Hematopoietic multipotent progenitor cell treated with erythropoietin and hydrocortisone succinate and interleukin-3 and kit ligand, for 6 days (in vitro differentiated cells): ENCODE results near the gene CDC42BPA.
"Not testable (repeated sequence)": the region's sequence is repeated elsewhere in the genome, so short reads cannot be mapped to it uniquely, and the experiment has no call there.

Source experiments
- DNase-seq: peaks from one replicate; pipeline ENCODE4 v3.0.0-alpha.2; 2015

CDC42BPA gene

DNA sequence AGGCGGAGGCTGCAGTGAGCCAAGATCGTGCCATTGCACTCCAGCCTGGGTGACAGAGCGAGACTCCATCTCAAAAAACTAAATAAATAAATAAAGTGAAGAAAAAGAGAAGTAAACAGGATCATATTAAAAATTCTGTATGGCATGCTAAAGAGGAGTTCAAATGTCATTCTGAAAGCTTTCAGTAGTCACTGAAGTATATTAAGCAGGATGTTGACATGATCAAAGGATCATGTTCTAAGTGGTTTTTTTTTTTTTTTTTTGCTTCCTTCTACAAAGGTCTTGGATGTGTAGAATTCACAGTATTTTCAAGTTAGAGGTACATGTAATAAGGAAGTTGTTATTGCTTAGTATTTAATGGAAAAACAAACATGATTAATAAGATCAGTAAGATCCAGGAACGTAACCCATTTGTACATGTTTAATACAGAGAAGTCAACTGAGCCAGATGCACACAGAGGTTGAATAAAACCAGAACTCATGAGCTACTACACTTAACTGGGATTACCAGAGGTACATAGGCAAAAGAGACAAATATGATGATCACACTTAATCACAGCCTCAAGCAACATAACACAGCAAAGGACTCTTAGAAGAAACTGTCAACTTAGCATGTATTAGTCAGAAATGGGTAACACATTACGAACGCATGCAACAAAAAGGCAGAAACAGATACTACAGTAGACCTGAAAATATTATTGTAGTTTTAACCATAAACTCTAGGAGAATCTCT, 12.2 kb downstream of the CDC42BPA start:
- DNase-seq = no peak

DNA sequence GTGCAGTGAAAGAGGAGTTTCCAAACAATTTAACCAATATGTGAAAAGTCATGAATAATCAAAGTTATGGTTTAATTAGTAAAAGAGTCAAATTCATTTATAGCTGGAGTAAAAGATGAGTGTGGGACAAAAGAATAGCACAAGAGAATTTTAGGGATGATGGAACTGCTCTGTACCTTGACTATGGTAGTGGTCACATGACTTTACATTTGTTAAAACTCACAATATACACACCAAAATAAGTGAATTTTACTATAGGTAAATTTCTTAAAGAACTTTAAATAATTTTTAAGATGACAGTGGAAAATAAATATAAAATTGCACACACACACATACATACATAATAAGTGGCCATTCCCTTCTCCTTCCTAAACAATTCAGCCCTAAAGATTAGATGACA, 13.6 kb downstream of the CDC42BPA start:
- DNase-seq = no peak

DNA sequence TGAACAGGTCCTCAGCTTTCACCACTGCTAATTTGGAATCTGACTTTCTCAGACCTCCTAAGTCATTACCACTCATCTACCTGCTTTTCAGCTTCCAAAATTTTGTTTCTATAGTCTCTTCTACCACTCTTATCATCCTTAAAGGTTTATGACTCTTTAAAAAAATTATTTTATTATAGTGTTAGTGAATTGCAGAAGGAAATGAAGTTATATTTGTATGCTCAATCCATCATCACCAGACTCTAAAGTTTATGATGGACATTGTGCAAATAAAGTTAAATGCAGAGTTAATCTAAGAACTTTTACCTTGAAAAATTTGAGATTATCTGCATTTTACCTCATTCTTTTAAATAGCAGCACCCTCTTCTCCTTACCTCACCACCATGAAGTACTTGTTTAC, 14.6 kb downstream of the CDC42BPA start:
- no peak for DNase-seq

DNA sequence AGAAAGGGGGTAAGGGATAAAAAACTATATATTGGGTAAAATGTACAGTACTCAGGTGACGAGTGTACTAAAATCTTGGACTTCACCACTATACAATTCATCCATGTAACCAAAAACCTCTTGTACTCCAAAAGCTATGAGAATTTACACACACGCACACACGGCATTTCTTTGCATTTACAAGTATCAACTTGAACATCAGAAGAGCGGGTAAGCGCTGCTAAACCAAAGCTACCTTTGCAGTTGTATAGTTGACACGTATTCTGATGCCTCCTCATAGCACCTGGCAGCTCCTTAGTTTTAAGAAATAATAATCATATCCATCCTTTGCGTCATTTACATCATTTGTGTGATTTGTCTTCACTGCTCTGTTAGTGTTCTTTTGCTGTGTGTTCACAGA, 17.6 kb downstream of the CDC42BPA start:
- no peak for DNase-seq

DNA sequence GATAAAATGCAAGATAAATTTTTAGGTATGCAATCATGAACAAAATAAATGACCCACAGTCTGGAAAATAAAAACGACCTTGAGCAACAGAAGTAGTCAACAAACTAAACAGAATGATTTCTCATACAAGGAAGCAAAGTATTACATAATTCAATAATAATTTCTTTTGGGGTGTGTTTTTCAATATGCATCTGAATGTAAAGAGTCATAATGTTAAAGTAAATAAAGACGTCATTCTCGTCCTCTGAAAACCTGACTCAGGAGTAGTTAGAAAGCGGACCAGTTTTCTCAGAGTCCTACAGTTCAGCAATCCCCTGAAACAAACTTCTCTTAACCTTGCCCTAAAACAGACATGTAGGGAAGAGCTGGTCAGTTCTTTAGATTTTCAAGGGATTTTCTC, 18.6 kb downstream of the CDC42BPA start:
- no peak for DNase-seq

DNA sequence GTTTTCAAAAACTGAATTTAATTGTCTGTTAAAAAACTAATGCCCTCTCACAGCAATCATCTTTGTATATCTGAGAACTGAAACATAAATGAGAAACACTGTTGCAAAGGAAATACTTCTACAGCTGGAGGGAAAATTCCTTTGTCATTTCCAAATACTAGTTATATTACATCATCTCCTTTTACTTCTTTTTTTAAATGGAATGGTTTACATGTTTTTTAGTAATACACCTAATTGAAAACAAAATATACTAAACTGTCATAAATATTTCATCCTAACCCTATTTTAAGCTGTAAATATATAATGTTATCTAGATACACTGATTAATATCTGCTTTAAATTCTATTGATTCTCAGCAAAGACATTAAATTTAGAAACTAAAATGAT, 19.1 kb downstream of the CDC42BPA start:
- DNase-seq = no peak

DNA sequence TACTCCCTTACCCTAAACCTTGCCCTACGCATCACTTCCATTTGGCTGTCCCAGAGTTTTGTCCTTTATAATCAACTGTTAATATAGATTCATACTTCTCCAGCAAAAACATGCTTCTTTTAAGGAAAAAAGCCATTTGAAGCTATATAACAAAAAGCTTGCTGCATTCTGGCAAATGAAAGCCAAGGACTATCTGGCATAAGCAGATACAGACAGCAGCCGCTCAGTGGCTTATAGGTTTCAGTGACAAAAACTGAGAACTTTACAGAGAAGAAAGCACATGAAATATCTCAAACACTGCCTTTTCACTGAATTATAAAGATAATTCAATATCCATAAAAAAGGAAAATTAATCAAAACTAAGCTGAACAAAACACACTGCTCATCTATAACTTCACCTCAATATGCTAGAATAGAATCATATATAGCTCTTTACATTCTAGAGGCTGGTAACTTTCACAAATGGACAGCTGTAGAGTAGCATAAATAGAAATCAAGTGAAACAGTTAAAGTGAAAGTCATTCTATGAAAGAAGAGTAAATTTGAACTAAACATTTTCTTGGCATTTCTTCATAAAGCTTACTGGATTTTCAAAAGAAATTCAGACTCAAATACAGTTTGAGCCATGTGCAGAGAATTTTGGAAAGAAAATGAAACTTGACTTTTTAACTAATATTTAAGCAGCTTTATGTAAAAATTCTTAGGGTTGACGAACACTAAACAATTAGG, 19.6 kb downstream of the CDC42BPA start:
- peak; percentile 69 for DNase-seq

DNA sequence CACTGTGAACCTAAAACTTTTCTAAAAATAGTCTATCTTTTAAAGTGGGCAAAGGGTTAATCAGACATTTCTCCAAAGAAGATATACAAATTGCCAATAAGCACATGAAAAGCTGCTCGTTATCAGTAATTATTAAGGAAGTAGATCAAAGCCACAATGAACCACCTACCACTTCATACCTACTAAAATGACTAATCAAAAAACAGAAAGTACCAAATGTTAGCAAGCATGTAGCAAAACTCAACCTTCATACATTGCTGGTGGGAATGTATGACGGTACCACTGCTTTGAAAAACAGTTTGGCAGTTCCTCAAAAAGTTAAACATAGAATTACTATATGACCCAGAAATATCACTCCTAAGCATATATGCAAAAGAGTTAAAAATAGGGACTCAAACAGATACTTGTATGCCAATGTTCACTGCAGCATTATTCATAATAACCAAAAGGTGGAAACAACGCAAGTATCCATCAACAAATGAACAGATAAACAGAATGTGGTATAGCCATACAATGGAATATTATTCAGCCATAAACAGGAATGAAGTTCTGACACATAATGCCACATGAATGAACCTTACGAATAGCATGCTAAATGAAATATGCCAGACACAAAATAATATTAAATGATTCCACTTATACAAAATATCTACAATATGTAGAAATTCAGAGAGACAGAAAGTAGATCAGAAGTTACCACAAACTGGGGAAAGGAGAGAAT, 21.1 kb downstream of the CDC42BPA start:
- DNase-seq = no peak

DNA sequence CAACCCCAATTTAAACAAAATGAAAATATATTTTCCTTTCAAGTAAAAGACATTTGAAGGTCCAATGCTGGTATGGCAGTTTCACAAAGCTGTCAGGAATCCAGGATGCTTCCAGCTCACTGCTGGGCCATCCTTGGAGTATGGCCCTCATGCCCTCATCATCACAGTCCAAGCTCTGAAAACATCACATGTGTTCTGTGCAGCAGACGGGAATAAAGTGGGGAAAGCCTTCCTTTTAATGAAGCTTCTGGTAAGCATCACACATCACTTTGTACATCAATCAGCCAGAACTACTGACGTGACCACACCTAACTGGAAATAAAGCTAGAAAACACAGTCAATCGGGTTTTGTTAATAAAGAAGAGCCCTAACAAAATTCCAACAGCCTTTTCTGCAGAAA, 22.7 kb downstream of the CDC42BPA start:
- DNase-seq = no peak

DNA sequence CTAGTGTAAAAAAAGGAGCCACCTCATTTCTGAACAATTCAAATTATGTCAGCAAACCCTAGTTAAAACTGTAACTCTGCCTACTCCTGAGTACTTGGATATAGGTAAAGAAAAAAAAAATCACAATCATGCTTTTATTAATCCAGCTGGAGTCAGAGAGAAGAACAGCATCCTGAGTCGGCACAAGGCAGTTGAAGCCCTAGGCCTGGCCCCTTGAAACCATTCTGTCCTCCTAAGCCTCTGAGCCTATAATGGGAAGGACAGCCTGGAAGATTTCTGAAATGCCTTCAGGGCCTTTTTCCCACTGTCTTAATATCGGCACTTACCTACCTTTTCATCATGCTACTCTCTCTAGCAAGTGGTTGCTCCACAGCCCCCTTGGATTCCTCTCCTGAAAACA, 32.5 kb downstream of the CDC42BPA start:
- no peak for DNase-seq

DNA sequence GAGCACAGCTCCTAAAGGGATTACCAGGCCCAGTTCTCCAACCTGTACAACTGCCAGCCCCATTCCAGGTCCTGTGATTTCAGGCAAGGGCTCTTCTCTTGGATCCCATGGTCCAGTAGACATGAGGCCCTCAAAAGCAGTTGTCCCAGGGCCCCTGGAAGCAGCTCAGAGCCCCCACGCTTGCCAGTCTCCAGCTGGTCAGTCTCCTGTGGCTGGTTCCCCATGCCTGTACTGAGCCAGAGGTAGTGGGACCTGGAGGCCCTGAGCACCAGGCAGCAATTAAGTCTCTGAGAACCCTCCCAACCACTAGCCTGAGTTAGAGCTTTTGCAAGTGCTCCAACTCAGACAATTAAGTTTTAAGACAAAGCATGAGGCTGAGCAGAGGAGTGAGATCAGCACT, 36.9 kb downstream of the CDC42BPA start:
- no peak for DNase-seq

DNA sequence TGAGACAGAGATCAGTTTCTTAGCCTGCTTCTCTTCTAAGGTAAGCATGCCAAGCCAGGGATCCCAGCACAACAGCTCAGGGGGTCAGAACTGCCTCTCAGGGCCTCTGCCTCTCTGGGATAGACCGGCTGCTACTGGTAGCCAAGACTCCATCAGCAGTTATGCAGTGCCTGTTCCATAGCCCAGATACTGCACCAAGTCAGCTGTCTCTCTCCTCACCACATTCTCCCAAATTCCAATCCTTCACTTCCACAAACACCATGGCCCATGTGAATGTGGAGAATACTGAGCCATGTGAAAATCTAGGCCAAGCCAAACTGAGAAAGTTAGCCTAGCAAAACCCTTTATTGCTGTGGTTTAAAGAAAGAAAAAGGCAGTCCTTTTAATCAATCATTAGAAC, 37.5 kb downstream of the CDC42BPA start:
- no peak for DNase-seq

DNA sequence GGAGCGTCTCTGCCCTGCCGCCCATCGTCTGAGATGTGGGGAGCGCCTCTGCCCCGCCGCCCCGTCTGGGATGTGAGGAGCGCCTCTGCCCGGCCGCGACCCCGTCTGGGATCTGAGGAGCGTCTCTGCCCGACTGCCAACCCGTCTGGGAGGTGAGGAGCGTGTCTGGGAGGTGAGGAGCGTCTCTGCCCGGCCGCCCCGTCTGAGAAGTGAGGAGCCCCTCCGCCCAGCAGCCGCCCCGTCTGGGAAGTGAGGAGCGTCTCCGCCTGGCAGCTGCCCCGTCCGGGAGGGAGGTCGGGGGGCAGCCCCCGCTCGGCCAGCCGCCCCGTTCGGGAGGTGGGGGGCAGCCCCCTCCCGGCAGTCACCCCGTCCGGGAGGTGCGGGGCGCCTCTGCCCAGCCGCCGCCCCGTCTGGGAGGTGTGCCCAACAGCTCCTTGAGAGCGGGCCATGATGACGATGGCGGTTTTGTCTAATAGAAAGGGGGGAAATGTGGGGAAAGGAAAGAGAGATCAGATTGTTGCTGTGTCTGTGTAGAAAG, 42.1 kb downstream of the CDC42BPA start:
- DNase-seq = not testable (repeated sequence)

DNA sequence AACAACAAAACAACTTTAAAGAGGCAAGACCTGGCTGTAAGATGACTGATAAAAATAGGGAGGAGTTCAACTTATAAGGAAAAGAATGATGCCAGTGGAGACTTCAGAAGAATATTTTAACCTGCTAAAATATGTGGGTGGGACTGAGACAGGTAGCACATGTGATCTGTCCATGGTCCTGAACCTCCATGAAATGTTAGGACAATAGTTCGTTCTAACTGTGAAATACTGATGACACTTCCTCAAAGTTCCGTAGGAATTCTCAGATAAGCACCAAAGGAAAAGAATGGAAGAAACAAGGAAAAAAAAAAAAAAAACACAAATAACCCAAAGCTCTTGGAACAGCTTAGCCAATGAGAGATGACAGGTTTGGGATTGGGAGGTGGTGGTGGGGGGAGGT, 44.7 kb downstream of the CDC42BPA start:
- DNase-seq = peak; percentile 81

DNA sequence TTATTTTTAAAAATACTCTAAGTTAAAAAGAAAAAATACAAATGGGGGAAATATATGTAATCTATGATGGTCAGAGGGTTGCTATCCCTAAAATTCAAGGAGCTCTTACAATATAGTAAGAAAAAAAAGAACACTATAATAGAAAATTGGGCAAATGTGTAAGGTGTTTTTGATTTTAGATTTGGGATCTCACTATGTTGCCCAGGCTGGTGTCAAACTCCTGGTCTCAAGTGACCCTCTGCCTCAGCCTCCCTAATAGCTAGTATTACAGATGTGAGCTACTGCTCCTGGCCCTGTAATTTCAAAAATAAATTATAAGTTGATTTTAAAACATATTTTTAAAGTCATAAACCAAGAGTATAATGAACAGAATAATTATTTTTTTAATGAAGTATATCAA, 45.9 kb downstream of the CDC42BPA start:
- DNase-seq = no peak

DNA sequence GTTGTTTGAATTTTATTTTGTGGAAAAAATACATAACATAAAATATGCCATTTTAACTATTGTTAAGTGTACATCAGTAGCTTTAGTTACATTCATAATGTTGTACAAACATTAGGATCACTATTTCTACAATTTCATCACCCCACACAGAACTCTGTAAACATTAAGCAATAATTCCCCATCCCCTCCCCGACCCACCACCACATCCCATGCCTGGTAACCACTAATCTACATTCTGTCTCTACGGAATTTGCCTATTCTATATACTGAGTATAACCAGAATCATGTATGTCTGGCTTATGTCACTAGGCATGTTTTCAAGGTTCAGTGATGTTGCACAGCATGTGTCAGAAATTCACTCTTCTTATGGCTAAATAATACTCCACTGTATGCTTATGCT, 47.7 kb downstream of the CDC42BPA start:
- no peak for DNase-seq

DNA sequence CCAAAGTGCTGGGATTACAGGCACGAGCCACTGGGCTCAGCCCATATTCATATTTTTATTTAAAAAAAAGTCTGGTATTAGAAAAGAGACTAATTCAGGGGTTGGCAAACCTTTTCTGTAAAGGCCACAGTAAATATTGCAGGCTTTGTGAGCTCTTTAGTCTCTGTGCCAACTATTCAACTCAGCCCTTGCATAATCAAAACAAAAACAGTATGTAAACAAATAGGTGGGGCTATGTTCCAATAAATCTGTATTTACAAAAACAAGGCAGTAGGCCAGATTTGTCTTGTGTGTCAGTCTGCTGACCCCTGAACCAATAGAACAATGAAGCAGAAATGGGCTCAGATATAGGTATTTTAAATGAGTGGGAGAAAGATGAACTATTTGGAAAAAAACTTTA, 49.3 kb downstream of the CDC42BPA start:
- no peak for DNase-seq

DNA sequence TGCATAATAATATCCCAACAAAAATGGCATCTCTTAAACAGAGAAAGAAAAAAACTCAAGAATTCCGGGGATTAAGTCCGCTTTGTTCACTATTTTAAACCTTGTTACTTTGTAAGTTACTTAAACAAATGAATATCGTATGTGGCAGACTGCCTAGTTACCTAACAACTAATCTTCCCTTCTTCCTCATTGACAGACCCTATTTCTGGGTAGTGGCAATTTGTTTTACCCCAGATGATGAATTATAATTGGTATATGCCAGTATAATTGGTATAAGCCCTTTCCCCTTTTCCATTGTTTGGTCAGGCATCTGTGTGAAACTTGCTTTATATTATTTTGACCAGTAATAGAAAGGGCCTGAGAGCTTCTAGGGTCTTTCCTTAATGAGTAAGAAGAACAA, 52.4 kb downstream of the CDC42BPA start:
- no peak for DNase-seq

DNA sequence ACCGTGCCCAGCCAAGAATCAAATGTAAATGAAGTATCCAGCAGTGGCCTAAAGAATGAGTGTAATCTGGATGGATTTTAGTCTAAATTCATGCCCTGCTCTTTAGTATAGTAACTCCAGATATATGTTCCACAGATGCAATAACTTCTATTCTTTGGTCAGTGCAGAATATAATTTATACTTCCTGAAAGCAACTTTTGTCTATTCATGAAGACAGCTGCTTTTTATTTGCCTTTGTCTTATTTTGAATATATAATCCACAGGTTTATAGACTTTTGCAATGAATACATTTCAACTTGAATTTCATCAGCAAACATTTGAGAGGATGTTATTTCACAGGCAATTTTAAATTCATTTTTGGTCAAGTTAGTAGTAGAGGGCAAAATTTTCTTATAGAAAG, 54.4 kb downstream of the CDC42BPA start:
- DNase-seq = no peak

DNA sequence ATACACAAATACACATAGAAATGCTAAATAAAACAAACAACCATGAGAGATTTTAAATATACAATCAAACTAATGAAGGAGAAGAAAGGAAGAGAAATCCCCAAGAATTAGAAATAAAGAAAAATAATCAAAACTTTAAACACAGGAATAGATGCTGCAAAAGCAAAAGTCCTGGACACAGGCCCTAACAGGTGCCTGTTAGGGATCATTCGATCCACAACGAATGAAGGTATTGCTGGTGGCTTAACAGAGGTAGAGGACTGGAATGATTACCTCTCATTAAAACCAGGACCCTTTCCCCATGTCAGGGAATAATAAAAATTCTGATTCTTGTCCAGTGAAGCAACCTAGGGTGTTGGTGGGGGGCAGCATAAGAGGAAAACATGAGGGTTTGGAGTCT, 56.8 kb downstream of the CDC42BPA start:
- no peak for DNase-seq

DNA sequence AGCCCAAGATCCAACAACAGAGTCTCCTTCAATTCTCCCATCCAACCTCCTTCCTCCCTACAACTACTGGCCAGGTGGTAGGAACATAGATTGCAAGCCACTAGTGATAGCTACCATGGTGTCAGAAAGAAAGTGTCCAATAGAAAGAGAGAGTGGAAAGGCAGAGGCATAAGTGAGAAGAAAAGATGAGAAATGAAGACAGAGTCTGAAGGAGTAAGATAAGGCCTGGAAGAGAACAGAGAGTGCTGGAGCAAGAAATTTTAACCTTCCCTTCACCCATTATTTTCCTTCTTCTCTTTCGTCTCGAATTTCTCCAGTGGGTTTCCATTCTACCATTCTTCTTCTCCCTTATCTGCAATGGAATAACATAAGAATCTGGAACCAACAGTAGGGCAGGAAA, 57.9 kb downstream of the CDC42BPA start:
- peak; percentile 84 for DNase-seq

DNA sequence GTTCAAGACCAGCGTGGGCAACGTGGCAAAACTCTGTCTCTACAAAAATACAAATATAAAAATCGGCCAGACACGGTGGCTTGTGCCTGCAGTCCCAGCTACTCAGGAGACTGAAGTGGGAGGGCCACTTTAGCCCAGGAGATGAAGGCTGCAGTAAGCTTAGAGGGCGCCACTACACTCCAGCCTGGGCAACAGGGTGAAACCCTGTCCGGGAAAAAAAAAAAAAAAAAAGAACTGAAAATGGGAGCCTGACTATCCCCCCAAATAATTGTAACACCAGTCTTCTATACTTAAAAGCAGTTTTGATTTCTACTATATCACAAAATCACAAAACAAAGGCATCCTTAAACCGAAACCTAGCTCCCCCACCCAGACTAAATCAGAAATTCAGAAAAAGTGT, 60.3 kb downstream of the CDC42BPA start:
- DNase-seq = no peak

DNA sequence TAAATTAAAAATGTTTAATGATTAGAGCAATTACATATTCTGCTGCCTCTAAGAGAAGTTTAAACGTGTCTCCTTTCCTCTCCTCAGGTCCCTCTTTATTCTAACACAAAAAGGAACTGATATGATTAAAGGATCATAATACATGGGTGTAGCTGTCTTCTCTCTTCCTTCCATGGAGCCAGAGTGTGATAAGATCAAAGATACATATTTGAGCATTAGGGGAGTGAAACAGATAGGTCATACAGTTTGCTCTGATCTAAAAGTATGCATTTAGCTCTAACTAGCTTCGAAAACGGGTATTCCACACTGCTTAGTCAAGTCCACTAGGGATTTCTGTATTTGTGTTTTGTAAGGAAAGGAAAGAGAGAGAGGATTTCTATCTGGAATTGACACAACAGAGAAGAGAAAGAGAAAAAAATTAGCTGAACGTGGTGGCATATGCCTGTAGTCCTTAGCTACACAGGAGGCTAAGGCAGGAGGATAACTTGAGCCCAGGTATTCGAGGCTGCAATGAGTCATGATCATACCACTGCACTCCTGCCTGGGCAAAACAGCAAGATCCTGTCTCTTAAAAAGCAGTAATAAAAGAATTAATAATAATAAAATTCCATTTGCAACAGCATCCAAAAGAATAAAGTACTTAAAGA, 63.1 kb downstream of the CDC42BPA start:
- peak; percentile 21 for DNase-seq
